ENCODE measurements around the gene SLC25A12.
"Not testable (repeated sequence)": the region's sequence is repeated elsewhere in the genome, so short reads cannot be mapped to it uniquely, and the experiment has no call there.

Gene SLC25A12

DNA sequence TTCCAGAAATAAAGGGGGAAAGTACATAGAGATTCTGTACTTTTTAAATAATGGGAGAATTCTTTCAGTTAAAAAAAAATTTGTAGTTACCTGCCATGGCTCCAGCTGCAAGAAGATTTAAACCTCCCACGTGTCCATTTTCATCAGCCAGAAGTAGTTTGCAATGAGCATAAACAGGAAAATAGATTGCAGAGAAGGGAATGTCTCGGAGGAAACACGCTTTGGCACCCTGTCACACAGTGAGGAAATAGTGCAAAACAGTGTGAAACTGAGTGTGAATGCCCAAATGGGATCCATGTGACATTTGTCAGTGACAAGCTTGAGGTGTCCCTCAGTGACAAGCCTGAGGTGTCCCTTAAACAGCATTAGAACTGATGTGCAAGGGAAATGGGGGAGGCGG, 102.7 kb downstream of the SLC25A12 start:
- no peak for DNase-seq (ENCODE audit: low spot score)

DNA sequence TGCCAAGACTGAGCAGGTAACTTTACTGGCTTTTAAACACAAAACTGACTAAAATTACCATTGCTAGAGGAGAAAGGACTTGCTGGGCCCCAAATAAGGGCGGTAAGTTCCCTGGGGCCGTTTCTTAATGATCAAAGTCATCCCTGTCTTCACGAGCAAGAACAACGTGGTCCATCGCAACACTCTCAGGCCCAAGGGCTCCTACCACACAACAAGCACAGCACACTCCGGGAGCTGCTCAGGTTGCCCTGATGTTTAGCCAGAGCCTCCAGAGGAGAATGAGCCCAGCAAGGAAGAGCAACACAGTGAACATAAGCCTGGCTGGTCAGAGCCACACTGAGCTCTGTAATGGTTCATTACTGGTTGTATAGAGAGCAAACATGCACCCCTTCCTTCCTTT, 104.1 kb downstream of the SLC25A12 start:
- no peak for DNase-seq (ENCODE audit: low spot score)

DNA sequence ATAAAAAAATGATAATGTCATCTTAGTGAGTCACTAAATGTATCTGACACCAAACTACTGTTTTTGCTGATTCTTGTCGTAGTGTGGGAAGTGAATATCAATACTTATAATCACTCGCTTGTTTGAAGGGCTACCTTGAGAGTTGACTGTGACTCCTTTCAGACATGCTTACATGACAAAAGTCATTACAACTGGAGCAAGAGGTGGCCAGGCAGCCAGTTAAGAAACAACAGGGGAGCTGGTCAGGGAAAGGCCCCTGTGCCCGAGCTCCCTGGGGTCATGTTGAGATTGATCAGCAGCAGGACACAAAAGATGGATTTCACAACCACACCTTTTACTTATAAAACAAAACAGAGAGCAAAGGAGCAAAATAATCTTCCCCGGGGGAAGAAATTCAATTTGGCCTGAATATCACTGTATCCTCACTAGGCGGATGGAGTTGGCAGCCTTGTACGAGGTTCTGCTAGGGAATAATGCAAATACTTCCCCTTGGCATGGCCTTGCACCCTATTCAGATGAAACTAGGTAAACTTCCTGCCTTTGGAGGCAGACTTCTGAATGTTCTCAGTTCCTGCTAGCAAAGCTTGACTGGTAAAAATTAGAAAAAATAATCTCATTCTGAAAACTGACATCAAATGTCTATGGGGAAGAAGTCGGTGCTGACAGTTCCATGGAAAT, 105.6 kb downstream of the SLC25A12 start:
- DNase-seq (ENCODE audit: low spot score): no peak

DNA sequence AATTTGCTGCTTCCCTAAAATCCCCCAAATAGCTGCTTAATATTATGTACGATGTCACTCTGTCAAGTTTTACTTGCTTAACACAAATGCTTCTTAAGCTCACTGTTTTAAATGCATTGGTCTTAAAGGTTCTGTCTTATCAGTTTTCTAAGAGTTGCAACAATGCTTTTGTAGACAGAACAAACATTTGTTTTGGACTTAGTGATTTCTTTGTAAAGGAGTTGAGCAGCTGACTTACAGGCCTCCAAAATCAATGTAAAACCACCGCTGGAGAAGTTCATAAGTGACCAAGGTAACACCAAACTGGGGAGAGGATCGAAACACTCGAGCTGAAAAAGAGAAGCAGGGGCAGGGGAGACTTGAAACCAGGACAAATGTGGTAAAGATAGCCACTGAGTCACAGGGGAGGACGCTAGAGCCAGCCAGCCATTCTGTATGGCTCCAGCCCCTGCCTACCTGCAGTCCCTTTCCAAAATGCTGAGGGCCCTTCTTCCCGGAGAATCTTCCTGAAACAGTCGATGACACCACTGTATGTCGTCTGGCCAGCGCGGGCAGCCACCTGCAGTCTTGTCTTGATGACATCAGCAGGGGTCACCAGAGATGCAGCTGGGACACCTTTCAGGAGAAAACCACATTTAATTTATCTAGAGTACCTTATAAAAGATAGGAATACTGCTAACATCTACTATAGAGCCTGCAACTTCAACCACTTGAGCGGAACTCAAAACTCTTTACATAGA, 106.5 kb downstream of the SLC25A12 start:
- no peak for DNase-seq (ENCODE audit: low spot score)

DNA sequence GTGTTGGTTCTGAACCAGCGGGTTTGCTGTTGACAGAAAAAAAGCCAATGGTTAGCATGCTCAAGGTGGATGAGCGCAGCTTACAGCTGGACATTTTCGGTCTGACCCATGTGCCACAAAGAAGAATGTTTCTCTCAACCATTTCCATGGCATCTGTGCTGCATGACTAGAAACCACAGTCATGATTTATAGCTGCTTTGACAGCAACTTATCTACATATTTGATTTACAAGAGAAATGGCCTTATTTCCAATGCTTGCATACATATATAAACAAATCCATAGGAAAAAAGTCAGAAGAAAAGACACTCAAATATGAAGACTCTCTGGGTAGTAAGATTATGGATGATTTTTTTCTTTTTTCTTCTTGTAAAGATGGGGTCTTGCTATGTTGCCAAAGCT, 108.6 kb downstream of the SLC25A12 start:
- no peak for DNase-seq (ENCODE audit: low spot score)

DNA sequence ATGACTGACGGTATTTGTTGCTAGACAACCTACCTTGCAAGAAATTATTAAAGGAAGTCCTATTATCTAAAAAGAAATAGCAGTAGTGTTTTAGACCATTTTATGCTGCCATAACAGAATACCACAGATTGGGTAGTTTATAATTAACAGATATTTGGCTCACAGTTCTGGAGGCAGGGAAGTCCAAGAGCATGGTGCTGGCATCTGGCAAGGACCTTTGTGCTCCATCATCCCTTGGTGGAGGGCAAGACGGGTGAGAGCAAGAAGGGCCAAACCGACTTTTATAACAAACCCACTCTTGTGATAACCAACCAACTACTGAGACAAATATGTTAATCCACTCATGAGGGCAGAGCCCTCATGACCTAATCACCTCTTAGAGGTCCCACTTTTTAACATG, 115.5 kb downstream of the SLC25A12 start:
- no peak for DNase-seq (ENCODE audit: low spot score)

DNA sequence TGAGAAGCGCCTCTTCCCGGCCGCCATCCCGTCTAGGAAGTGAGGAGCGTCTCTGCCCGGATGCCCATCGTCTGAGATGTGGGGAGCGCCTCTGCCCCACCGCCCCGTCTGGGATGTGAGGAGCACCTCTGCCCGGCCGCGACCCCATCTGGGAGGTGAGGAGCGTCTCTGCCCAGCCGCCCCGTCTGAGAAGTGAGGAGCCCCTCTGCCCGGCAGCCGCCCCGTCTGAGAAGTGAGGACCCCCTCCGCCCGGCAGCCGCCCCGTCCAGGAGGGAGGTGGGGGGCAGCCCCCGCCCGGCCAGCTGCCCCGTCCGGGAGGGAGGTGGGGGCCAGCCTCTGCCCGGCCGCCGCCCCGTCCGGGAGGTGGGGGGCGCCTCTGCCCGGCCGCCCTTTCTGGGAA, 119.5 kb downstream of the SLC25A12 start:
- DNase-seq (ENCODE audit: low spot score): not testable (repeated sequence)

DNA sequence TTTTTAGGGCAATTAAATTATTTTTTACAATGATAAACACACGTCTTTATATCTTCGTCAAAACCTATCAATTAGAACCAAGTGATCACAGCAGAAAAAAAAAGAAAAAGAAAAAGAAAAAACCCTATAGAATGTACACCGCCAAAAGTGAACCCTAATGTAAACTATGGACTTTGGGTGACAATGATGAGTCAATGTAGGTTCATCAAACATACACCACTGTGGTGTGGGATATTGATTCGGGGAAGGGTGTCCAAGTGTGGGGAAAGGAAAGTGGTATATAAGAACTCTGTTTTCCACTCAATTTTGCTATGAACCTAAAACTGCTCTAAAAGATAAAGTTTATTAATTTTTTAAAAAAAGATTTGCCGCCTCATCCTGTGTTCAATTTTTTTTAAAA, 121.7 kb downstream of the SLC25A12 start:
- no peak for DNase-seq (ENCODE audit: low spot score)

DNA sequence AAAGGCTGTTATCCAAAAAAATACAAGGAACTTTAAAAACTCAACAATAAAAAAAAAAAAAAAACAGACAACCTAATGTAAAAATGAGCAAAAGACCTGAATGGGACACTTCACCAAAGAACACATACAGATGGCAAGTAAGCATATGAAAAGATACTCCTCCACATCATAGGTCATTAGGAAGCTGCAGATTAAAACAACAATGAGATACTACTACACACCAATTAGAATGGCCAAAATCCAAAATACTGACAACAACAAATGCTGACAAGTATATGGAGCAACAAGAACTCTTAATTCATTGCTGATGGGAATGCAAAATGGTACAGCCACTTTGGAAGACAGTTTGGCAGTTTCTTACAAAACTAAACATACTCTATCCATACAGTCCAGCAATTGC, 122.6 kb downstream of the SLC25A12 start:
- DNase-seq (ENCODE audit: low spot score): no peak

DNA sequence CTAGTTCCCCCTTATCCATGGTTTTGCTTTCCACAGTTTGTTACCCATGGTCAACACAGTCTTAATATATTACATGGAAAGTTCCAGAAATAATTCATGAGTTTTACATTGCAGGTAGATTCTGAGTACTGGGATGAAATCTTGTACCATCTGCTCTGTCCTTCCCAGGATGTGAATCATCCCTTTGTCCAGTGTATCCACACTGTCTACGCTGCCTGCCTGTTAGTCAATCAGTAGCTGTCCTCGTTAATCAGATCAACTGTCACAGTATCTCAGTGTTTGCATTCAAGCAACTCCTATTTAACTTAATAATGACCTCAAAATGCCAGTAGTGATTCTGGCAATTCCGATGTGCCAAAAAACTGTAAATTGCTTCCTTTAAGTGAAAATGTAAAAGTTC, 130.4 kb downstream of the SLC25A12 start:
- no peak for DNase-seq (ENCODE audit: low spot score)

DNA sequence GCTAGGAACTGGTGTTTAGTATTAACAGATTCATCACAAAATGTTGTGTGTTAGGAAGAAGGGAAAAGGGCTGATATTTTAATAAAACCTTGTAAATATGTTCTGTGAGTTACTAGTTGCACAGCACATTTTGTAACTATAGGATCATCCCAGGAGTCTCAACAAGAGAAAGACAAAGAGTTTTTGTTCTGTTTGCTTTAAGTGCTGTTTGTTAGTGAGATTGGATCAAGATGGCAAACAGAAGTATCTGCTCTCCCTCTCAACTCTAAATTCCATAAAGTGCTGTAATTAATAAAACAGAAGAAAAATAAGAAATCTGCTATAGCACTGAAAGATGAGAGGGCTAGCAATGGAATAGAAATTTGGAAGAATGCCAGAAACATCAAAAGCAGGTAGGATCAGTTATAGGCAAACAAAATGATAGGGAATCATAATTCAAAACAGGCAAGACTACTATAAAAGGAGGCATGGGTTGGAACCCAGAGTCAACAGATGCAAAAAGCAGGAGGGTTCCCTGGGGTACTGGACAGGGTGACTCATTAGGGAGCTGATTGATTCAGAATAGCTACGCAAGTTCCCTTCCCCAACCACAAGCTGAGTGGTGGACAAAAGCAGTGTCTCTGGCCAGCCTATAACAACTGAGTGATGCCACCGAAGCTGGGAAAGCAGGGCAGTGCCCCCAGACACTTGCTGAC, 131.0 kb downstream of the SLC25A12 start:
- no peak for DNase-seq (ENCODE audit: low spot score)

DNA sequence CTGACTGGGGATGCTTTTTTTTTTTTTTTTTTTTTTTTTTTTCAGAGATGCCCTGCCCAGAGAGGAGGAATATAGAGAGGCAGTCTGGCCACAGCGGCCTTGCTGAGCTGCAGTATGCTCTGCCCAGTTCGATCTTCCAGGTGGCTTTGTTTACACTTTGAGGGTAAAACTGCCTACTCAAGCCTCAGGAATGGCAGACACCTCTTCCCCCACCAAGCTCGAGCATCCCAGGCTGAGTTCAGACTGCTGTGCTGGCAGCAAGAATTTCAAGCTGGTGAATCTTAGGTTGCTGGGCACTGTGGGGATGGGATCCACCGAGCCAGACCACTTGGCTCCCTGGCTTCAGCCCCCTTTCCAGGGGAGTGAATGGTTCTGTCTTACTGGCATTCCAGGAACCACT, 132.9 kb downstream of the SLC25A12 start:
- not testable (repeated sequence) for DNase-seq (ENCODE audit: low spot score)

DNA sequence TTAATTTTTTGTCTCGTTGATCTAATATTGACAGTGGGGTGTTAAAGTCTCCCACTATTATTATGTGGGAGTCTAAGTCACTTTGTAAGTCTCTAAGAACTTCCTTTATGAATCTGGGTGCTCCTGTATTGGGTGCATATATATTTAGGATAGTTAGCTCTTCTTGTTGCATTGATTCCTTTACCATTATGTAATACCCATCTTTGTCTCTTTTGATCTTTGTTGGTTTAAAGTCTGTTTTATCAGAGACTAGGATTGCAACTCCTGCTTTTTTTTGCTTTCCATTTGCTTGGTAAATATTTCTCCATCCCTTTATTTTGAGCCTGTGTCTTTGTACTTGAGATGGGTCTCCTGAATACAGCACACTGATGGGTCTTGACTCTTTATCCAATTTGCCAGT, 135.3 kb downstream of the SLC25A12 start:
- not testable (repeated sequence) for DNase-seq (ENCODE audit: low spot score)

DNA sequence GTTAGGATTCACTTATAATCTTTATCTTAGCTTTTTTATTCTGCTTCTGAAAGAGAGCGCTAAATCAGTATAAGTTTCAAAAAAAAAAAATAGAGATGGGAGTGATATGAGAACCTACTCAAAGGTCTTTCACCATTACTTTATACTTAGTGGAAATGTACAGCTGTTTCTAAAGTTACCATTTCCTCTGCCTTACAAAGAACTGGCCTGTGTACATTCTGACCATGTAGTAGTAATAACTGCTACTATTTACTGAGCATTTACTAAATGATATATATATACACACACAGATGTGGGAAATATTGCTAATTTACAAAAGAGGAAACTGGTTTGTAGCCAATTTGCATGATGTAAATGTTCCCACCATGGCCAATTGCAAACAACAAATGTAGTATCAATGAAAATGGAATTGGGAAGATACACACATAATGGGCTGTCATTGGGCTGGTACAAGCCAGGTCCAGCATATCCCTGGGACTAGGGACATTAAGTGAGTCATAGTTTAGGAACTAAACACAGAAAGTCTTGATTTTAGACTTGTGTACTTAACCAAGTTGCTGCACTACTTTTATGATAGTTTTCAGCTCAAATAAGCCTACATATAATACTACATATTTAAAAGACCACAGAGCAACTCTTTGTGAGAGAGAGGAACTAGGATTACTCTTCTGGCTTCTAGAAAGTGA, 139.6 kb downstream of the SLC25A12 start:
- DNase-seq (ENCODE audit: low spot score): no peak

DNA sequence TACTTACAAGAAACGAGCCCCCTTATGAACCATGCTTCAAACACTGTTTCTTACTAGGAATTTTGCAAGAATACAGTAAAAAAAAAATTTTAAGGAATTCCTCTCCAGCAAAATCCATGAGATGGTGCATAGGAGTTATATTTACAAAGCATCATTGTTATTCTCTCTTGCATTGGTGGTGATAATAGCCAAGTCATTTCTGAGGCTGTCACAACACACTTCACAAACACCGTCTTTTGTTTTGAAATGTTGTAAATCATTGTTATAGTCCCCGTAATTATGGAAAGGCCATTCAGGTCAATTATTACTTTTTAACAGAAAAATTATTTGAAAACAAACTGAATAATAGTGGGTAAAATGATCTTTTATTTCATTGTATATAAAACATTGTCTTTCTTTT, 146.7 kb downstream of the SLC25A12 start:
- DNase-seq (ENCODE audit: low spot score): no peak

DNA sequence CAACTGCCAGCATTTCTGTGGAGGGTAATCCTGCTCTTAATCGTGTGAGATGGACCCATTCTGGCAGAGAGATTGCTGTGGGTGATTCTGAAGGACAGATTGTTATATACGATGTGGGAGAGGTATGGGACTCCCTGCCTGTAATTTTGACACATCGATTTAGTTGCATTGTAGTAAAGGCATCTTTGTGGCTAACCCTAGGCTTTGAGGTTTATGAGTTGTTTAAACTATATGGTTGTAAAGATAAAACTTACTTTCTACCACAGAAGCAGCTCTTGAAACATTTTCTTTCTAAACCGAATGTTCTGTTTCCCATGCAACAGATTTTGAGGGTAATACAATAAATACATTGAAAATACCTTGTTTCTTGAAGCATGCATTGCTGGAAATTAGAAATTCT, 148.2 kb downstream of the SLC25A12 start:
- DNase-seq (ENCODE audit: low spot score): no peak

DNA sequence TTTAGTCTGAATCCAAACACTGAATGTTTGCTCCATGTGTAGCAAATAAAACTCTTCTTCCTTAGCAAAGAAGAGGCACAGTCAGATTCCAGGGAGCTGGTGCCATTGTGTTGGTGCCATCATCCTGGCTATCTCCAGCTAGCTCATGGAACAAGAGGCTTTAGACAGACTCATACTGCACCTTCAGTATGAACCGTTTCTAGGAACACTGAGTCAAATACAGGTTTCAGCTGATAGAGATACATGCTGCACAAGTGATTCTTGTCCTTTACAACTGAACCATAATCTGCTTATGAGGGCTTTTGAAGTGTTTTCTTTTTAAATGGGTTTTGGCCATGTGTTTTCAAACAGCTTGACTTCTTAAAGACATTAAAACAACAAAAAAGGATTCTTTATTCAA, 148.9 kb downstream of the SLC25A12 start:
- DNase-seq (ENCODE audit: low spot score): no peak

DNA sequence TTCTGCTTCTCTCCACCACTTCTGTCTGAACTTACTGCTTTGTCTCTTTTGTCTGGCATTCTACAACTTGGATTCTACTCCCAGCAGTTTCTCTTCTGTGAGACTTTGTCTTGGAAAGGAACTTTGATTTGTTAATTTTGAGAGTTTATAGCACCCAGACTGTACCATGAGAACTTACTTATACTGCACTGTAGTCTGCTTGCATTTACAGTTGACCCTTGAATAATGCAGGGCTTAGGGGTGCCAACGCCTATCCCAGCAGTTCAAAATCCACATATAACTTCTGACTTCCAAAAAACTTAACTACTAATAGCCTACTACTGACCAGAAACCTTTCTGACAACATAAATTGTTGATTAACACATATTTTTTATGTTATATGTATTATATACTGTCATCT, 151.3 kb downstream of the SLC25A12 start:
- no peak for DNase-seq (ENCODE audit: low spot score)

DNA sequence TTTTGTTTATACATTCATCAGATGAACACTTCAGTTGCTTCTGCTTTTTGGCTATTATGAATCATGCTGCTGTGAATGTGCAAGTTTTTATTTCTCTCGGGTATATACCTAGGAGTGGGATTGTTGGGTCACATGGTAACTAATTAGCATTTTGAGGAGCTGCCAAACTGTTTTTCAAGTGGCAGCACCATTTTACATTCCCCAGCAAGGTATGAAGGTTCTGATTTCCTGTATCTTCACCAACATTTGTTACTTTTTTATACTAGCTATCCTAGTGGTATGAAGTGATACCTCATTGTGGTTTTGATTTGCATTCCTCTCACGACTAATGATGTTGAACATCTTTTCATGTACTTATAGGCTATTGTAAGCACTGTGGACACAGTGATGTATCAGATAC, 152.9 kb downstream of the SLC25A12 start:
- DNase-seq (ENCODE audit: low spot score): no peak

DNA sequence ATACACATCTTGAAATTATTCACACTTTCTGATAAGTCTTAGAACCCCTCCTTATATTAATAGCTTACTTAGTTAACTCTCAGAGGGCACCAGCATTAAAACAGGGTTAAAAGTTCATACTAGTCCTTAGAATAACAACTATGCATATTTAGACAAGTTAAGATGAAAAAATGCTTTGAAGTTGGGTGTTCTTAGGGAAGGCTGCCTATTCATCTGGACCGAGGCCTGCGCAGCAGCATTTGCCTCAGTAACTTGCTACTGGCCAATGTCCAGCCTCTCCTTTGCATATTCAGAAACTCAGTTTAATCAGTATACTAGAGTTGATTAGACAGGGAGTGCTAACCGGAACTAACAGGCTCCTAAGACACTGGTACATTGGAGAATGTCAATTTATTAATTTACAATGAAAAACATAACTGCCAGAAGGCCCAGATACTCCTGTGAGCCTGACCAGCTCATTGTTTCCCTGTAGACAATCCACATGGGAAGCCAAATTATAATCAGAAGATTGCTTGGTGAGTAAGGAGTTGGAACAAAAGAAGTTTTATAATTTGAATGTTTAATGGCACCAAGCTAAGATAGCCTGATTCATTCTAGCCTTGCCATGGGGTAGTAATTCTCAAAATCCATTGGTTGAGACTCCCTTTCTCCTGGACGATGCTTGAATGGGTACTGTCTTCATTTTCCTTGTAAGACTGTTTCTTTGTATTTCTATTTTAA, 157.9 kb downstream of the SLC25A12 start:
- DNase-seq (ENCODE audit: low spot score): no peak
